Trophoblast cell (in vitro differentiated cells and primary cell): ENCODE data around the gene HDAC3.

Experiments
- DNase-seq, 2 donors: peaks; one replicate each; pipeline ENCODE4 v3.0.0-alpha.2; 2016
- H2AFZ ChIP-seq: 2 replicates; pipeline ENCODE4 v1.6.1; 2013; ENCODE audit warnings: low read length, moderate library complexity, mild to moderate bottlenecking; ENCODE audit not compliant: insufficient read depth, poor library complexity
- H2AK5ac ChIP-seq: 2 replicates; pipeline ENCODE4 v1.6.1; 2013; ENCODE audit warnings: mild to moderate bottlenecking, low read length
- H2BK120ac ChIP-seq: 2 replicates; pipeline ENCODE4 v1.6.1; 2013; ENCODE audit warnings: low read length, mild to moderate bottlenecking, moderate library complexity; ENCODE audit not compliant: insufficient read depth, poor library complexity
- H2BK12ac ChIP-seq: 2 replicates; pipeline ENCODE4 v1.6.1; 2013; ENCODE audit warnings: mild to moderate bottlenecking, low read length, moderate library complexity
- H2BK5ac ChIP-seq: 2 replicates; pipeline ENCODE4 v1.6.1; 2013; ENCODE audit warnings: low read length, low read depth, moderate library complexity, mild to moderate bottlenecking; ENCODE audit not compliant: poor library complexity
- H3K14ac ChIP-seq: 2 replicates; pipeline ENCODE4 v1.6.1; 2013; ENCODE audit warnings: mild to moderate bottlenecking, low read length
- H3K18ac ChIP-seq: 2 replicates; pipeline ENCODE4 v1.6.1; 2013; ENCODE audit warnings: mild to moderate bottlenecking, low read length
- H3K23ac ChIP-seq: 2 replicates; pipeline ENCODE4 v1.6.1; 2013; ENCODE audit warnings: low read length
- H3K27ac ChIP-seq: 2 replicates; pipeline ENCODE4 v1.5.1; 2013; ENCODE audit warnings: low read depth, mild to moderate bottlenecking, inconsistent platforms, low read length, moderate library complexity
- H3K27me3 ChIP-seq: 2 replicates; pipeline ENCODE4 v1.6.1; 2013; ENCODE audit warnings: inconsistent platforms, mild to moderate bottlenecking, low read length, moderate library complexity; ENCODE audit not compliant: insufficient read depth
- H3K36me3 ChIP-seq, 2 experiments: 1 replicate in 1 of 2; 2 replicates in 1 of 2; pipeline ENCODE4 v1.6.1; 2013; ENCODE audit warnings: low read length in 2 of 2, mild to moderate bottlenecking in 2 of 2, moderate library complexity in 1 of 2; ENCODE audit not compliant: insufficient read depth in 2 of 2, control insufficient read depth in 1 of 2
- H3K4ac ChIP-seq: 2 replicates; pipeline ENCODE4 v1.6.1; 2013; ENCODE audit warnings: low read depth, mild to moderate bottlenecking, low read length, moderate library complexity
- H3K4me1 ChIP-seq, 2 experiments: 1 replicate in 1 of 2; 2 replicates in 1 of 2; pipeline ENCODE4 v1.6.1; 2013; ENCODE audit warnings: low read length in 2 of 2, mild to moderate bottlenecking in 2 of 2, moderate library complexity in 1 of 2; ENCODE audit not compliant: insufficient read depth in 2 of 2, control insufficient read depth in 1 of 2
- H3K4me2 ChIP-seq: 2 replicates; pipeline ENCODE4 v1.6.1; 2013; ENCODE audit warnings: inconsistent platforms, mild to moderate bottlenecking, low read length, moderate library complexity
- H3K4me3 ChIP-seq: 2 replicates; pipeline ENCODE4 v1.5.1; 2013; ENCODE audit warnings: mild to moderate bottlenecking, low read depth, low read length, inconsistent platforms
- H3K79me1 ChIP-seq: one replicate; pipeline ENCODE4 v1.6.1; 2013; ENCODE audit warnings: low read length
- H3K79me2 ChIP-seq: 2 replicates; pipeline ENCODE4 v1.6.1; 2013; ENCODE audit warnings: low read length, mild to moderate bottlenecking; ENCODE audit not compliant: control insufficient read depth, insufficient read depth, poor library complexity
- H3K9ac ChIP-seq: 2 replicates; pipeline ENCODE4 v1.6.1; 2013; ENCODE audit warnings: mild to moderate bottlenecking, low read length
- H3K9me3 ChIP-seq: 2 replicates; pipeline ENCODE4 v1.6.1; 2013; ENCODE audit warnings: low read depth, mild to moderate bottlenecking, control low read depth, inconsistent platforms, low read length; ENCODE audit not compliant: insufficient read depth
- H4K12ac ChIP-seq: 2 replicates; pipeline ENCODE4 v1.6.1; 2013; ENCODE audit warnings: low read depth, mild to moderate bottlenecking, low read length, moderate library complexity
- H4K8ac ChIP-seq: 2 replicates; pipeline ENCODE4 v1.6.1; 2013; ENCODE audit warnings: low read depth, mild to moderate bottlenecking, low read length, moderate library complexity
- H4K91ac ChIP-seq: one replicate; pipeline ENCODE4 v1.6.1; 2013; ENCODE audit warnings: low read depth, mild to moderate bottlenecking, low read length, moderate library complexity
- WGBS: extraction: QIAGEN DNeasy Blood & Tissue Kit; methylation state at CpG from one replicate; pipeline ENCODE4 v1.1.7; 2013; ENCODE audit warnings: missing lambda C conversion rate; ENCODE audit not compliant: insufficient read length, insufficient coverage; ENCODE audit errors: extremely low coverage; 5-methylcytosine and 5-hydroxymethylcytosine counted together

HDAC3 gene

GRCh38 chr5:141617682-141618029, 19.0 kb downstream of the HDAC3 start:
- Histone ChIP-seq H4K12ac (no peak overlapping the region), H2BK5ac (peak overlapping the region; percentile 19), H3K9ac (peak overlapping the region; percentile 35), H3K18ac (no peak overlapping the region), H3K27ac (no peak overlapping the region), H3K4me3 (peak overlapping the region; percentile 87), H3K79me1 (peaks cover 5% of the 10 kb centered on the region), H3K4me2 (peak overlapping the region; percentile 72), H3K36me3 (peaks cover 8 to 14% of the 10 kb centered on the region in 2 experiments), H3K23ac (no peak overlapping the region), H3K4me1 (no peaks in the 10 kb centered on the region), H3K4ac (peak overlapping the region; percentile 53), H4K8ac (no peak overlapping the region), H2AK5ac (no peak overlapping the region), H2BK120ac (no peak overlapping the region), H3K79me2 (peaks cover 15% of the 10 kb centered on the region), H4K91ac (no peak overlapping the region), H2AFZ (no peak overlapping the region), H2BK12ac (no peak overlapping the region), H3K14ac (no peak overlapping the region), H3K27me3 (no peaks in the 10 kb centered on the region), H3K9me3 (no peaks in the 10 kb centered on the region)
- DNase-seq = no peak
- no CpG with 5 or more reads among the region's 9 CpGs for WGBS

- Histone ChIP-seq H3K14ac (no peak overlapping the region), H3K9ac (no peak overlapping the region), H3K36me3 (peaks cover 6 to 12% of the 10 kb centered on the region in 2 experiments), H4K8ac (no peak overlapping the region), H3K4me3 (no peak overlapping the region), H2BK120ac (no peak overlapping the region), H3K4me2 (peak overlapping the region; percentile 72), H3K9me3 (no peaks in the 10 kb centered on the region), H3K23ac (no peak overlapping the region), H3K27me3 (no peaks in the 10 kb centered on the region), H4K91ac (no peak overlapping the region), H2BK12ac (no peak overlapping the region), H3K4me1 (no peaks in the 10 kb centered on the region), H2AK5ac (no peak overlapping the region), H2AFZ (no peak overlapping the region), H3K79me1 (peaks cover 5% of the 10 kb centered on the region), H4K12ac (no peak overlapping the region), H3K4ac (peak overlapping the region; percentile 78), H3K18ac (no peak overlapping the region), H3K79me2 (peaks cover 15% of the 10 kb centered on the region), H2BK5ac (no peak overlapping the region), H3K27ac (no peak overlapping the region)
- no peak for DNase-seq
- no CpG with 5 or more reads among the region's 2 CpGs for WGBS
Observed at GRCh38 chr5:141617128-141617527, 19.5 kb downstream of the HDAC3 start.

GRCh38 chr5:141615991-141616720, 20.5 kb downstream of the HDAC3 start:
- Histone ChIP-seq H4K91ac (no peak overlapping the region), H4K12ac (no peak overlapping the region), H3K79me1 (peaks cover 5% of the 10 kb centered on the region), H2BK120ac (no peak overlapping the region), H3K9ac (no peak overlapping the region), H3K18ac (no peak overlapping the region), H3K27me3 (no peaks in the 10 kb centered on the region), H3K23ac (no peak overlapping the region), H3K4me1 (no peaks in the 10 kb centered on the region), H3K9me3 (no peaks in the 10 kb centered on the region), H2BK12ac (no peak overlapping the region), H2AFZ (no peak overlapping the region), H2AK5ac (no peak overlapping the region), H3K79me2 (peaks cover 15% of the 10 kb centered on the region), H3K36me3 (peaks cover 3 to 9% of the 10 kb centered on the region in 2 experiments), H3K4ac (peak overlapping the region; percentile 77), H2BK5ac (no peak overlapping the region), H3K27ac (no peak overlapping the region), H3K14ac (no peak overlapping the region), H3K4me2 (peak overlapping the region; percentile 28), H4K8ac (no peak overlapping the region), H3K4me3 (no peak overlapping the region)
- DNase-seq = no peak
- WGBS = no CpG with 5 or more reads among the region's 9 CpGs

- Histone ChIP-seq H3K4me2 (no peak overlapping the region), H4K8ac (no peak overlapping the region), H3K9ac (no peak overlapping the region), H2AK5ac (no peak overlapping the region), H3K4me3 (no peak overlapping the region), H3K79me1 (peaks cover 1% of the 10 kb centered on the region), H4K12ac (no peak overlapping the region), H2BK12ac (no peak overlapping the region), H3K79me2 (peaks cover 17% of the 10 kb centered on the region), H2BK120ac (no peak overlapping the region), H3K4ac (no peak overlapping the region), H3K23ac (no peak overlapping the region), H3K27me3 (no peaks in the 10 kb centered on the region), H3K14ac (no peak overlapping the region), H3K27ac (no peak overlapping the region), H2BK5ac (no peak overlapping the region), H3K36me3 (peaks cover 0 to 3% of the 10 kb centered on the region in 2 experiments), H3K18ac (no peak overlapping the region), H4K91ac (no peak overlapping the region), H3K9me3 (no peaks in the 10 kb centered on the region), H2AFZ (no peak overlapping the region), H3K4me1 (no peaks in the 10 kb centered on the region)
- DNase-seq = no peak
Observed at GRCh38 chr5:141613344-141613743, 23.3 kb downstream of the HDAC3 start.
